Brain pericyte (primary cell): ENCODE results near the gene POR.

ENCODE experiments used
- DNase-seq: peaks from one replicate; pipeline ENCODE4 v3.0.0-alpha.2; 2012; ENCODE audit warnings: low read depth, low spot score

Gene POR

GRCh38 chr7:75953431-75953830, 38.5 kb downstream of the POR start:
- DNase-seq, result no peak

GRCh38 chr7:75953931-75954330, 39.0 kb downstream of the POR start:
- no peak for DNase-seq

- DNase-seq, result no peak
These were observed 40.5 kb downstream of the POR start for GRCh38 chr7:75955331-75955955.

GRCh38 chr7:75957021-75957736, 42.2 kb downstream of the POR start:
- DNase-seq, result no peak

- no peak for DNase-seq
These were observed 44.0 kb downstream of the POR start for GRCh38 chr7:75958802-75959543.

- DNase-seq, result no peak
These were observed 45.4 kb downstream of the POR start for GRCh38 chr7:75960372-75960771.

- no peak for DNase-seq
These were observed 46.3 kb downstream of the POR start for GRCh38 chr7:75961218-75961617.

- no peak for DNase-seq
These were observed 47.8 kb downstream of the POR start for GRCh38 chr7:75962607-75963380.

GRCh38 chr7:75963381-75963995, 48.5 kb downstream of the POR start:
- DNase-seq, result no peak

GRCh38 chr7:75965617-75966016, 50.7 kb downstream of the POR start:
- no peak for DNase-seq

- DNase-seq, result no peak
These were observed 51.4 kb downstream of the POR start for GRCh38 chr7:75966190-75966961.

- no peak for DNase-seq
These were observed 52.1 kb downstream of the POR start for GRCh38 chr7:75967055-75967454.

- no peak for DNase-seq
These were observed 52.6 kb downstream of the POR start for GRCh38 chr7:75967487-75967997.

- no peak for DNase-seq
These were observed 53.1 kb downstream of the POR start for GRCh38 chr7:75968012-75968411.

- DNase-seq, result no peak
These were observed 53.6 kb downstream of the POR start for GRCh38 chr7:75968561-75969001.

GRCh38 chr7:75969182-75969581, 54.2 kb downstream of the POR start:
- no peak for DNase-seq

- no peak for DNase-seq
These were observed 54.9 kb downstream of the POR start for GRCh38 chr7:75969704-75970498.

GRCh38 chr7:75971309-75971960, 56.5 kb downstream of the POR start:
- no peak for DNase-seq
